ENCODE measurements around the gene SLC8A1.

SLC8A1 gene

DNA sequence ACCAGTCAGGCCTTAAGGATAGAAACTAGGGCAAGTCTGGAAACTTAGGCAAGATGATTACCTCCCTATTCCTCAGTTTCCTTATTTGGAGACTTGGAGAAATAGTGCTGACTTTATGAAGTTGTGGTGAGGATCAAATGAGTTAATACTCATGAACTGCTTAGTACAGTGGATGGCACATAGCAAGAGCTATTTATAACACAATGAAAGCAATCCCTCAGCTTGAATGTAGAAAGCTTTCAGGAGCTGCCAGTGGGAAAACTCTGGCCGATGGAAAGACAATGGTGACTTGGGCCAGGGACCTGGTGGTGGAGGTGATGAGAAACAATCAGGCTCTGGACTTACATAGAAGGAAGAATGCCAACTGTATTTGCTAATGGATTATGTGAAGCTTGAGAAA is 403.4 kb downstream of the SLC8A1 start:
- DNase-seq (ENCODE audit: low read depth), result no peak

DNA sequence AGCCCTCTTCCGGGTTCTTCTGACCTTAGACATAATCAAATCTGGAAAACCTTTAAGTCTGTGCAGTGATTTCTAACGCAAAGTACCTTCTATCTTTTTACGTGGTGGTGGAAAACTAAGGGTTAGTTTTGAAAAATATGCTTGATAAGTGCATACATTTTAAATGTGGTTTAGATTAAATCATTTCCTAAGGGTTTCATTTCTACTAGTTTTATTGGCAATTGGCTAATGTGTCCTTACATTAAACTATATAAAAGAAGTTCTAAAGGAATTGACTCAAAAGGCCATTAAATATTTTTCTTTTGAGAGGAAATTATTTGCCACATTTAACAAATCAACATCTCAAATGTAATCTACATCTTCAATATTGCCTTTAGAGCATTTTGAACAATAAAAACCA is 404.5 kb downstream of the SLC8A1 start:
- no peak for DNase-seq (ENCODE audit: low read depth)
